DOHH2 (cell line): ENCODE measurements around the gene TNFRSF4.

ENCODE experiments used
- H3F3A ChIP-seq: fragments of 200-600 bp; sonication (generic), shearing (Covaris generic); 2 replicates; pipeline ENCODE4 v1.6.0; 2016; ENCODE audit warnings: antibody characterized with exemption, mild to moderate bottlenecking; ENCODE audit not compliant: control insufficient read depth, insufficient read depth
- H3K27ac ChIP-seq: fragments of 200-600 bp; sonication (generic); 2 replicates; pipeline ENCODE4 v1.5.1; 2014; ENCODE audit warnings: low read depth, mild to moderate bottlenecking, low read length, moderate library complexity
- H3K27me3 ChIP-seq: fragments of 200-600 bp; sonication (generic); 2 replicates; pipeline ENCODE4 v1.6.1; 2014; ENCODE audit warnings: mild to moderate bottlenecking, low read length, mixed read lengths; ENCODE audit not compliant: control insufficient read depth
- H3K36me3 ChIP-seq: fragments of 200-600 bp; sonication (generic); 2 replicates; pipeline ENCODE4 v1.6.1; 2014; ENCODE audit warnings: mild to moderate bottlenecking, low read length, moderate library complexity, mixed read lengths; ENCODE audit not compliant: control insufficient read depth
- H3K4me1 ChIP-seq: fragments of 200-600 bp; sonication (generic); 2 replicates; pipeline ENCODE4 v1.6.1; 2014; ENCODE audit warnings: mild to moderate bottlenecking, low read length, mixed read lengths; ENCODE audit not compliant: control insufficient read depth
- H3K4me2 ChIP-seq: fragments of 200-600 bp; sonication (generic); 2 replicates; pipeline ENCODE4 v1.6.0; 2014; ENCODE audit warnings: mild to moderate bottlenecking, low read length, moderate library complexity
- H3K4me3 ChIP-seq: fragments of 200-600 bp; sonication (generic); 2 replicates; pipeline ENCODE4 v1.5.1; 2014; ENCODE audit warnings: mild to moderate bottlenecking, low read length, mixed read lengths
- H3K79me2 ChIP-seq: fragments of 200-600 bp; sonication (generic); 2 replicates; pipeline ENCODE4 v1.6.1; 2014; ENCODE audit warnings: mild to moderate bottlenecking, low read length, mixed read lengths; ENCODE audit not compliant: control insufficient read depth
- H3K9me2 ChIP-seq: fragments of 200-600 bp; sonication (generic); replicated peaks from 2 replicates; pipeline ENCODE4 v1.6.1; 2014; ENCODE audit warnings: mild to moderate bottlenecking, low read length, mixed read lengths; ENCODE audit not compliant: control insufficient read depth
- H3K9me3 ChIP-seq: fragments of 200-600 bp; sonication (generic); 2 replicates; pipeline ENCODE4 v1.6.1; 2014; ENCODE audit warnings: antibody characterized with exemption, low read length, mixed read lengths; ENCODE audit not compliant: control insufficient read depth, insufficient read depth
- H4K20me1 ChIP-seq: fragments of 200-600 bp; sonication (generic); 2 replicates; pipeline ENCODE4 v1.6.0; 2014; ENCODE audit warnings: low read depth, mild to moderate bottlenecking, antibody characterized with exemption, low read length, moderate library complexity; ENCODE audit not compliant: control insufficient read depth, insufficient read depth
- CTCF ChIP-seq: fragments of 200-600 bp; sonication (generic); IDR thresholded peaks from one replicate; pipeline ENCODE4 v1.5.1; 2014; ENCODE audit warnings: antibody characterized with exemption, mild to moderate bottlenecking, low read depth, low read length; ENCODE audit not compliant: poor library complexity, severe bottlenecking
- EZH2phosphoT487 ChIP-seq: fragments of 200-600 bp; sonication (generic); IDR thresholded peaks from 2 replicates; pipeline ENCODE4 v1.6.1; 2017; ENCODE audit warnings: borderline replicate concordance, mild to moderate bottlenecking, antibody characterized with exemption, low read length, moderate library complexity, mixed read lengths

TNFRSF4 gene

GRCh38 chr1:1199141-1199960 lies 14.6 kb downstream of the TNFRSF4 start:
- H3K79me2 ChIP-seq, result no peaks in the 10 kb centered on the region
- no peaks in the 10 kb centered on the region for H3F3A ChIP-seq
- H3K9me3 ChIP-seq, result no peaks in the 10 kb centered on the region
- TF ChIP-seq EZH2phosphoT487 (no peak), CTCF (no peak)
- H3K36me3 ChIP-seq, result no peaks in the 10 kb centered on the region
- H3K4me1 ChIP-seq, result no peaks in the 10 kb centered on the region
- H4K20me1 ChIP-seq, result no peaks in the 10 kb centered on the region
- peaks cover 23% of the 10 kb centered on the region for H3K27me3 ChIP-seq
- no peak overlapping the region for H3K4me3 ChIP-seq
- no peak overlapping the region for H3K4me2 ChIP-seq
- no peak overlapping the region for H3K27ac ChIP-seq
- no peaks in the 10 kb centered on the region for H3K9me2 ChIP-seq

- Histone ChIP-seq H3K79me2 (no peaks in the 10 kb centered on the region), H3K9me2 (no peaks in the 10 kb centered on the region), H3K4me2 (no peak overlapping the region), H3K36me3 (no peaks in the 10 kb centered on the region), H3K27me3 (peaks cover 20% of the 10 kb centered on the region), H4K20me1 (no peaks in the 10 kb centered on the region), H3K27ac (no peak overlapping the region), H3K4me3 (no peak overlapping the region), H3K4me1 (no peaks in the 10 kb centered on the region), H3F3A (no peaks in the 10 kb centered on the region), H3K9me3 (no peaks in the 10 kb centered on the region)
- TF ChIP-seq EZH2phosphoT487 (no peak), CTCF (no peak)
Measured at GRCh38 chr1:1198423-1199140, 15.4 kb downstream of the TNFRSF4 start.

GRCh38 chr1:1197551-1198422 lies 16.2 kb downstream of the TNFRSF4 start:
- Histone ChIP-seq H3K4me2 (no peak overlapping the region), H3K4me1 (no peaks in the 10 kb centered on the region)

More at GRCh38 chr1:1197551-1198422, 16.2 kb downstream of the TNFRSF4 start:
- Histone ChIP-seq H4K20me1 (no peaks in the 10 kb centered on the region), H3K4me3 (no peak overlapping the region), H3K27ac (no peak overlapping the region), H3K27me3 (peaks cover 20% of the 10 kb centered on the region), H3F3A (no peaks in the 10 kb centered on the region), H3K9me3 (no peaks in the 10 kb centered on the region), H3K79me2 (no peaks in the 10 kb centered on the region), H3K9me2 (no peaks in the 10 kb centered on the region), H3K36me3 (no peaks in the 10 kb centered on the region)
- no peak for TF ChIP-seq EZH2phosphoT487
- no peak for TF ChIP-seq CTCF
